SK-N-SH (cell line): Measurements from ENCODE around the gene PLEKHD1. TPM values are rescaled to one million over a fixed set of nuclear protein-coding genes. Genes with fewer than 3 reads are reported as not detected.

Experiments used
- CTCF ChIA-PET: fragments of 300-600, 350-600 bp; formaldehyde crosslinking; extraction: SDS; loops from one replicate; lab custom pipeline; 2021; lab: Yijun Ruan, JAX
- POLR2A ChIA-PET: fragments of 350-600 bp; sonication (Branson Sonifier 250); formaldehyde crosslinking; extraction: SDS; loops from one replicate; lab custom pipeline; 2020; ENCODE audit warnings: antibody characterized with exemption, inconsistent platforms; lab: Yijun Ruan, JAX
- DNase-seq: peaks from one replicate; pipeline ENCODE4 v3.0.0; 2012
- H2AFZ ChIP-seq: fragments of 200-600 bp; sonication (generic); 2 replicates; pipeline ENCODE4 v1.8.1; 2016; ENCODE audit warnings: antibody characterized with exemption, mild to moderate bottlenecking, low read depth
- H3F3A ChIP-seq: fragments of 200-600 bp; sonication (generic); replicated peaks from 2 replicates; pipeline ENCODE3; 2016; ENCODE audit warnings: antibody characterized with exemption, mild to moderate bottlenecking; ENCODE audit not compliant: insufficient read depth
- H3K27ac ChIP-seq, 2 experiments: fragments of 200-500 bp in 1 of 2; fragments of 200-600 bp in 1 of 2; sonication (Bioruptor generic) in 1 of 2; sonication (generic), shearing (Covaris generic) in 1 of 2; 2 replicates each; pipeline versions ENCODE4 v1.5.1 to v1.6.1; 2014 to 2016; ENCODE audit warnings: low read depth in 2 of 2, inconsistent platforms in 1 of 2, low read length in 1 of 2, mild to moderate bottlenecking in 1 of 2, mixed read lengths in 1 of 2
- H3K27me3 ChIP-seq: fragments of 200-600 bp; sonication (generic), shearing (Covaris generic); 2 replicates; pipeline ENCODE4 v1.6.1; 2016; ENCODE audit warnings: mixed run types; ENCODE audit not compliant: insufficient read depth
- H3K36me3 ChIP-seq, 2 experiments: fragments of 200-500 bp in 1 of 2; fragments of 200-600 bp in 1 of 2; sonication (Bioruptor generic) in 1 of 2; sonication (generic) in 1 of 2; replicated peaks in 1 of 2; 2 replicates each; pipeline versions ENCODE3 to v1.5.1; 2014 to 2016; ENCODE audit warnings: low read length in 1 of 2, mild to moderate bottlenecking in 1 of 2; ENCODE audit not compliant: insufficient read depth in 2 of 2, control insufficient read depth in 1 of 2
- H3K4me1 ChIP-seq, 2 experiments: fragments of 200-500 bp in 1 of 2; fragments of 200-600 bp in 1 of 2; sonication (Bioruptor generic) in 1 of 2; sonication (generic), shearing (Covaris generic) in 1 of 2; 2 replicates each; pipeline versions ENCODE4 v1.5.1 to v1.6.1; 2014 to 2016; ENCODE audit warnings: low read depth in 1 of 2, low read length in 1 of 2, mixed run types in 1 of 2; ENCODE audit not compliant: insufficient read depth in 2 of 2, control insufficient read depth in 1 of 2
- H3K4me2 ChIP-seq: fragments of 200-600 bp; sonication (generic), shearing (Covaris generic); 2 replicates; pipeline ENCODE4 v1.6.1; 2017; ENCODE audit warnings: mixed run types
- H3K4me3 ChIP-seq, 2 experiments: fragments of 200-500 bp in 1 of 2; fragments of 200-600 bp in 1 of 2; sonication (Bioruptor generic) in 1 of 2; sonication (generic), shearing (Covaris generic) in 1 of 2; 2 replicates each; pipeline versions ENCODE4 v1.5.1 to v1.8.1; 2014 to 2016; ENCODE audit warnings: low read depth in 2 of 2, inconsistent platforms in 1 of 2, low read length in 1 of 2, mild to moderate bottlenecking in 1 of 2, mixed read lengths in 1 of 2, moderate library complexity in 1 of 2
- H3K79me2 ChIP-seq: fragments of 200-600 bp; sonication (generic); 2 replicates; pipeline ENCODE4 v1.8.1; 2017; ENCODE audit warnings: mild to moderate bottlenecking; ENCODE audit not compliant: insufficient read depth
- H3K9ac ChIP-seq: fragments of 200-600 bp; sonication (generic); 2 replicates; pipeline ENCODE4 v1.6.1; 2017; ENCODE audit warnings: mixed run types
- H3K9me2 ChIP-seq: fragments of 200-600 bp; sonication (generic); 2 replicates; pipeline ENCODE4 v1.6.1; 2017; ENCODE audit warnings: mixed run types
- H3K9me3 ChIP-seq: fragments of 200-600 bp; sonication (generic); 2 replicates; pipeline ENCODE4 v1.6.1; 2017; ENCODE audit warnings: mixed run types, mild to moderate bottlenecking, moderate library complexity
- H4K20me1 ChIP-seq: fragments of 200-600 bp; sonication (generic); 2 replicates; pipeline ENCODE4 v1.6.1; 2017; ENCODE audit warnings: mild to moderate bottlenecking, mixed run types; ENCODE audit not compliant: insufficient read depth
- CHD2 ChIP-seq: fragments of 150-350 bp; IDR thresholded peaks from 2 replicates; pipeline ENCODE4 v1.6.1; 2018; ENCODE audit warnings: low read length; ENCODE audit not compliant: partially characterized antibody
- EZH2phosphoT487 ChIP-seq: fragments of 200-600 bp; sonication (generic); IDR thresholded peaks from 2 replicates; pipeline ENCODE4 v1.6.1; 2017; ENCODE audit warnings: low read depth, mixed run types, mild to moderate bottlenecking, antibody characterized with exemption, moderate library complexity, borderline replicate concordance
- FOXJ3 ChIP-seq: sonication (generic); formaldehyde crosslinking; IDR thresholded peaks from 2 replicates; pipeline ENCODE4 v1.5.1; 2020; ENCODE audit warnings: mild to moderate bottlenecking, missing genetic modification reagents
- FOXM1 ChIP-seq: IDR thresholded peaks from 2 replicates; pipeline ENCODE4 v1.4.0; 2012; ENCODE audit warnings: low read depth, mild to moderate bottlenecking
- MXI1 ChIP-seq: IDR thresholded peaks from 2 replicates; pipeline ENCODE4 v1.6.1; 2012; ENCODE audit warnings: mild to moderate bottlenecking, low read depth, low read length, improper control_type of control experiment
- NRF1 ChIP-seq: IDR thresholded peaks from 2 replicates; pipeline ENCODE4 v1.6.1; 2012; ENCODE audit warnings: low read depth, mild to moderate bottlenecking, low read length
- RFX5 ChIP-seq: IDR thresholded peaks from 2 replicates; pipeline ENCODE4 v1.6.1; 2012; ENCODE audit warnings: mild to moderate bottlenecking, improper control_type of control experiment, low read length
- TAF1 ChIP-seq: IDR thresholded peaks from 2 replicates; pipeline ENCODE4 v1.6.1; 2012; ENCODE audit warnings: low read depth, mild to moderate bottlenecking, low read length, moderate library complexity, borderline replicate concordance
- TEAD4 ChIP-seq: IDR thresholded peaks from 2 replicates; pipeline ENCODE4 v1.4.0; 2012; ENCODE audit warnings: mild to moderate bottlenecking, borderline replicate concordance; ENCODE audit not compliant: insufficient read depth
- WGBS: methylation state at CpG from one replicate; pipeline ENCODE4 v1.1.6; 2017; ENCODE audit warnings: low lambda C conversion rate; 5-methylcytosine and 5-hydroxymethylcytosine counted together
- polyA plus RNA-seq, 3 experiments: library from polyadenylated mRNA; depleted of rRNA; stranded (reverse); fragments of >200 nt; gene quantifications; 2 replicates each; pipeline ENCODE4 v1.2.3, GENCODE V29; 2012
- TF ChIP-seq, protein P1 (sequence below): IDR thresholded peaks from 2 replicates; pipeline ENCODE4 v1.4.0; 2012; ENCODE audit warnings: low read depth, borderline replicate concordance
- TF ChIP-seq, protein P2 (sequence below): fragments of 150-350 bp; IDR thresholded peaks from 2 replicates; pipeline ENCODE4 v1.6.1; 2017; ENCODE audit warnings: antibody characterized with exemption, low read length, low read depth, borderline replicate concordance
- TF ChIP-seq, protein P3 (sequence below): fragments of 200-600 bp; sonication (generic); IDR thresholded peaks from 2 replicates; pipeline ENCODE4 v1.6.1; 2017; ENCODE audit warnings: antibody characterized with exemption, mild to moderate bottlenecking, moderate library complexity
- TF ChIP-seq, protein P4 (sequence below): IDR thresholded peaks from 2 replicates; pipeline ENCODE4 v1.4.0; 2012; ENCODE audit warnings: low read depth, borderline replicate concordance

The PLEKHD1 gene
- polyA plus RNA-seq, 1 of the 3 experiments (the other 2 are of a cell fraction), result 0.05 TPM

DNA sequence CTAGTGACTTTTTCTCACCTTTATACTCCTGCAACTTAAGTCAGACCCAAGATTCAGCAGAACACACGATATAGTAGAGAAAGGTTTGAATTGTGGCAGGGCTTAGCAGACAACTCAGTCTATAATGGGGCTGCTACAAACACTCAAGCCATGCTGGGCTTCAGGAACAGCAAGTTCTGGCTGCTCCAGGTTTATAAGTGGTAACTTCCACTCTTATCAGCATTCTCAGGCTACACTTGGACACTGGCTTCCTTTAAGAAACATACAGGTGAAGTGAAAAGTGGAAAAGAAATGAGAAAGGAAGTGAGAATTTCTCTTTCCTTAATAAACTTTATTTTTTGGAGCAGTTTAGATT, 21.7 kb downstream of the PLEKHD1 start:
- WGBS, result 56% methylated on average over 1 of the region's 1 CpG
- Histone ChIP-seq H3K9me2 (no peaks in the 10 kb centered on the region), H3K9me3 (no peaks in the 10 kb centered on the region), H3K4me1 (peaks cover 0 to 33% of the 10 kb centered on the region in 2 experiments; a peak in 2 of 4 replicates), H3F3A (no peaks in the 10 kb centered on the region), H3K27ac (peak overlapping the region in 1 of 2 experiments; percentile 94; a peak in 1 of 4 replicates), H3K36me3 (no peaks in the 10 kb centered on the region), H3K79me2 (no peaks in the 10 kb centered on the region), H3K4me3 (no peak overlapping the region), H3K4me2 (no peak overlapping the region), H3K27me3 (no peaks in the 10 kb centered on the region), H4K20me1 (no peaks in the 10 kb centered on the region), H2AFZ (no peak overlapping the region), H3K9ac (no peak overlapping the region)
- ChIA-PET CTCF (interaction anchor here (5.2 kb wide), 1 partner anchor 13 kb away, joined by 40 read pairs; no protein-coding TSS in a partner anchor), POLR2A (interaction anchor here (1.3 kb wide), 1 partner anchor 261 kb away, joined by 4 read pairs; the partner anchor contains the start of gene SRSF5)
- TF ChIP-seq RFX5, result no peak
- TF ChIP-seq, protein P1, sequence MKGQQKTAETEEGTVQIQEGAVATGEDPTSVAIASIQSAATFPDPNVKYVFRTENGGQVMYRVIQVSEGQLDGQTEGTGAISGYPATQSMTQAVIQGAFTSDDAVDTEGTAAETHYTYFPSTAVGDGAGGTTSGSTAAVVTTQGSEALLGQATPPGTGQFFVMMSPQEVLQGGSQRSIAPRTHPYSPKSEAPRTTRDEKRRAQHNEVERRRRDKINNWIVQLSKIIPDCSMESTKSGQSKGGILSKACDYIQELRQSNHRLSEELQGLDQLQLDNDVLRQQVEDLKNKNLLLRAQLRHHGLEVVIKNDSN, result no peak
- TF ChIP-seq, protein P2, sequence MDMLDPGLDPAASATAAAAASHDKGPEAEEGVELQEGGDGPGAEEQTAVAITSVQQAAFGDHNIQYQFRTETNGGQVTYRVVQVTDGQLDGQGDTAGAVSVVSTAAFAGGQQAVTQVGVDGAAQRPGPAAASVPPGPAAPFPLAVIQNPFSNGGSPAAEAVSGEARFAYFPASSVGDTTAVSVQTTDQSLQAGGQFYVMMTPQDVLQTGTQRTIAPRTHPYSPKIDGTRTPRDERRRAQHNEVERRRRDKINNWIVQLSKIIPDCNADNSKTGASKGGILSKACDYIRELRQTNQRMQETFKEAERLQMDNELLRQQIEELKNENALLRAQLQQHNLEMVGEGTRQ, result no peak
- TF ChIP-seq TEAD4, result no peak
- no peak for TF ChIP-seq TAF1
- TF ChIP-seq, protein P3, sequence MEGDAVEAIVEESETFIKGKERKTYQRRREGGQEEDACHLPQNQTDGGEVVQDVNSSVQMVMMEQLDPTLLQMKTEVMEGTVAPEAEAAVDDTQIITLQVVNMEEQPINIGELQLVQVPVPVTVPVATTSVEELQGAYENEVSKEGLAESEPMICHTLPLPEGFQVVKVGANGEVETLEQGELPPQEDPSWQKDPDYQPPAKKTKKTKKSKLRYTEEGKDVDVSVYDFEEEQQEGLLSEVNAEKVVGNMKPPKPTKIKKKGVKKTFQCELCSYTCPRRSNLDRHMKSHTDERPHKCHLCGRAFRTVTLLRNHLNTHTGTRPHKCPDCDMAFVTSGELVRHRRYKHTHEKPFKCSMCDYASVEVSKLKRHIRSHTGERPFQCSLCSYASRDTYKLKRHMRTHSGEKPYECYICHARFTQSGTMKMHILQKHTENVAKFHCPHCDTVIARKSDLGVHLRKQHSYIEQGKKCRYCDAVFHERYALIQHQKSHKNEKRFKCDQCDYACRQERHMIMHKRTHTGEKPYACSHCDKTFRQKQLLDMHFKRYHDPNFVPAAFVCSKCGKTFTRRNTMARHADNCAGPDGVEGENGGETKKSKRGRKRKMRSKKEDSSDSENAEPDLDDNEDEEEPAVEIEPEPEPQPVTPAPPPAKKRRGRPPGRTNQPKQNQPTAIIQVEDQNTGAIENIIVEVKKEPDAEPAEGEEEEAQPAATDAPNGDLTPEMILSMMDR, result no peak
- no peak for TF ChIP-seq CHD2
- no peak for TF ChIP-seq MXI1
- TF ChIP-seq EZH2phosphoT487, result no peak
- TF ChIP-seq, protein P4, sequence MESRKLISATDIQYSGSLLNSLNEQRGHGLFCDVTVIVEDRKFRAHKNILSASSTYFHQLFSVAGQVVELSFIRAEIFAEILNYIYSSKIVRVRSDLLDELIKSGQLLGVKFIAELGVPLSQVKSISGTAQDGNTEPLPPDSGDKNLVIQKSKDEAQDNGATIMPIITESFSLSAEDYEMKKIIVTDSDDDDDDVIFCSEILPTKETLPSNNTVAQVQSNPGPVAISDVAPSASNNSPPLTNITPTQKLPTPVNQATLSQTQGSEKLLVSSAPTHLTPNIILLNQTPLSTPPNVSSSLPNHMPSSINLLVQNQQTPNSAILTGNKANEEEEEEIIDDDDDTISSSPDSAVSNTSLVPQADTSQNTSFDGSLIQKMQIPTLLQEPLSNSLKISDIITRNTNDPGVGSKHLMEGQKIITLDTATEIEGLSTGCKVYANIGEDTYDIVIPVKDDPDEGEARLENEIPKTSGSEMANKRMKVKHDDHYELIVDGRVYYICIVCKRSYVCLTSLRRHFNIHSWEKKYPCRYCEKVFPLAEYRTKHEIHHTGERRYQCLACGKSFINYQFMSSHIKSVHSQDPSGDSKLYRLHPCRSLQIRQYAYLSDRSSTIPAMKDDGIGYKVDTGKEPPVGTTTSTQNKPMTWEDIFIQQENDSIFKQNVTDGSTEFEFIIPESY, result no peak
- TF ChIP-seq NRF1, result no peak
- TF ChIP-seq FOXM1, result no peak
- TF ChIP-seq FOXJ3, result no peak
- no peak for DNase-seq
